SK-N-SH (cell line): ENCODE data around the gene BMP6. TPM values are rescaled to one million over a fixed set of nuclear protein-coding genes. Genes with fewer than 3 reads are reported as not detected.

ENCODE experiments used
- CTCF ChIA-PET: fragments of 300-600, 350-600 bp; formaldehyde crosslinking; extraction: SDS; loops from one replicate; lab custom pipeline; 2021; lab: Yijun Ruan, JAX
- POLR2A ChIA-PET: fragments of 350-600 bp; sonication (Branson Sonifier 250); formaldehyde crosslinking; extraction: SDS; loops from one replicate; lab custom pipeline; 2020; ENCODE audit warnings: antibody characterized with exemption, inconsistent platforms; lab: Yijun Ruan, JAX
- DNase-seq: peaks from one replicate; pipeline ENCODE4 v3.0.0; 2012
- H2AFZ ChIP-seq: fragments of 200-600 bp; sonication (generic); 2 replicates; pipeline ENCODE4 v1.8.1; 2016; ENCODE audit warnings: antibody characterized with exemption, mild to moderate bottlenecking, low read depth
- H3F3A ChIP-seq: fragments of 200-600 bp; sonication (generic); replicated peaks from 2 replicates; pipeline ENCODE3; 2016; ENCODE audit warnings: antibody characterized with exemption, mild to moderate bottlenecking; ENCODE audit not compliant: insufficient read depth
- H3K27ac ChIP-seq, 2 experiments: fragments of 200-500 bp in 1 of 2; fragments of 200-600 bp in 1 of 2; sonication (Bioruptor generic) in 1 of 2; sonication (generic), shearing (Covaris generic) in 1 of 2; 2 replicates each; pipeline versions ENCODE4 v1.5.1 to v1.6.1; 2014 to 2016; ENCODE audit warnings: low read depth in 2 of 2, inconsistent platforms in 1 of 2, low read length in 1 of 2, mild to moderate bottlenecking in 1 of 2, mixed read lengths in 1 of 2
- H3K27me3 ChIP-seq: fragments of 200-600 bp; sonication (generic), shearing (Covaris generic); 2 replicates; pipeline ENCODE4 v1.6.1; 2016; ENCODE audit warnings: mixed run types; ENCODE audit not compliant: insufficient read depth
- H3K36me3 ChIP-seq, 2 experiments: fragments of 200-500 bp in 1 of 2; fragments of 200-600 bp in 1 of 2; sonication (Bioruptor generic) in 1 of 2; sonication (generic) in 1 of 2; replicated peaks in 1 of 2; 2 replicates each; pipeline versions ENCODE3 to v1.5.1; 2014 to 2016; ENCODE audit warnings: low read length in 1 of 2, mild to moderate bottlenecking in 1 of 2; ENCODE audit not compliant: insufficient read depth in 2 of 2, control insufficient read depth in 1 of 2
- H3K4me1 ChIP-seq, 2 experiments: fragments of 200-500 bp in 1 of 2; fragments of 200-600 bp in 1 of 2; sonication (Bioruptor generic) in 1 of 2; sonication (generic), shearing (Covaris generic) in 1 of 2; 2 replicates each; pipeline versions ENCODE4 v1.5.1 to v1.6.1; 2014 to 2016; ENCODE audit warnings: low read depth in 1 of 2, low read length in 1 of 2, mixed run types in 1 of 2; ENCODE audit not compliant: insufficient read depth in 2 of 2, control insufficient read depth in 1 of 2
- H3K4me2 ChIP-seq: fragments of 200-600 bp; sonication (generic), shearing (Covaris generic); 2 replicates; pipeline ENCODE4 v1.6.1; 2017; ENCODE audit warnings: mixed run types
- H3K4me3 ChIP-seq, 2 experiments: fragments of 200-500 bp in 1 of 2; fragments of 200-600 bp in 1 of 2; sonication (Bioruptor generic) in 1 of 2; sonication (generic), shearing (Covaris generic) in 1 of 2; 2 replicates each; pipeline versions ENCODE4 v1.5.1 to v1.8.1; 2014 to 2016; ENCODE audit warnings: low read depth in 2 of 2, inconsistent platforms in 1 of 2, low read length in 1 of 2, mild to moderate bottlenecking in 1 of 2, mixed read lengths in 1 of 2, moderate library complexity in 1 of 2
- H3K79me2 ChIP-seq: fragments of 200-600 bp; sonication (generic); 2 replicates; pipeline ENCODE4 v1.8.1; 2017; ENCODE audit warnings: mild to moderate bottlenecking; ENCODE audit not compliant: insufficient read depth
- H3K9ac ChIP-seq: fragments of 200-600 bp; sonication (generic); 2 replicates; pipeline ENCODE4 v1.6.1; 2017; ENCODE audit warnings: mixed run types
- H3K9me2 ChIP-seq: fragments of 200-600 bp; sonication (generic); 2 replicates; pipeline ENCODE4 v1.6.1; 2017; ENCODE audit warnings: mixed run types
- H3K9me3 ChIP-seq: fragments of 200-600 bp; sonication (generic); 2 replicates; pipeline ENCODE4 v1.6.1; 2017; ENCODE audit warnings: mixed run types, mild to moderate bottlenecking, moderate library complexity
- H4K20me1 ChIP-seq: fragments of 200-600 bp; sonication (generic); 2 replicates; pipeline ENCODE4 v1.6.1; 2017; ENCODE audit warnings: mild to moderate bottlenecking, mixed run types; ENCODE audit not compliant: insufficient read depth
- ELF1 ChIP-seq: IDR thresholded peaks from 2 replicates; pipeline ENCODE4 v1.4.0; 2012
- EZH2phosphoT487 ChIP-seq: fragments of 200-600 bp; sonication (generic); IDR thresholded peaks from 2 replicates; pipeline ENCODE4 v1.6.1; 2017; ENCODE audit warnings: low read depth, mixed run types, mild to moderate bottlenecking, antibody characterized with exemption, moderate library complexity, borderline replicate concordance
- FOXJ3 ChIP-seq: sonication (generic); formaldehyde crosslinking; IDR thresholded peaks from 2 replicates; pipeline ENCODE4 v1.5.1; 2020; ENCODE audit warnings: mild to moderate bottlenecking, missing genetic modification reagents
- FOXM1 ChIP-seq: IDR thresholded peaks from 2 replicates; pipeline ENCODE4 v1.4.0; 2012; ENCODE audit warnings: low read depth, mild to moderate bottlenecking
- GATA2 ChIP-seq: sonication (generic); formaldehyde crosslinking; IDR thresholded peaks from 2 replicates; pipeline ENCODE4 v1.5.0; 2020; ENCODE audit warnings: mild to moderate bottlenecking, missing genetic modification reagents
- POLR2AphosphoS5 ChIP-seq: IDR thresholded peaks from 2 replicates; pipeline ENCODE4 v1.6.1; 2012; ENCODE audit warnings: low read depth, low read length
- RAD21 ChIP-seq: IDR thresholded peaks from 2 replicates; pipeline ENCODE4 v1.6.1; 2012; ENCODE audit warnings: mild to moderate bottlenecking, low read length
- RFX5 ChIP-seq: IDR thresholded peaks from 2 replicates; pipeline ENCODE4 v1.6.1; 2012; ENCODE audit warnings: mild to moderate bottlenecking, improper control_type of control experiment, low read length
- SMC3 ChIP-seq: IDR thresholded peaks from 2 replicates; pipeline ENCODE4 v1.6.1; 2012; ENCODE audit warnings: low read depth, low read length, improper control_type of control experiment
- TAF1 ChIP-seq: IDR thresholded peaks from 2 replicates; pipeline ENCODE4 v1.6.1; 2012; ENCODE audit warnings: low read depth, mild to moderate bottlenecking, low read length, moderate library complexity, borderline replicate concordance
- TCF12 ChIP-seq: IDR thresholded peaks from 2 replicates; pipeline ENCODE4 v1.4.0; 2012
- TEAD4 ChIP-seq: IDR thresholded peaks from 2 replicates; pipeline ENCODE4 v1.4.0; 2012; ENCODE audit warnings: mild to moderate bottlenecking, borderline replicate concordance; ENCODE audit not compliant: insufficient read depth
- YY1 ChIP-seq: IDR thresholded peaks from 2 replicates; pipeline ENCODE4 v1.4.0; 2012; ENCODE audit warnings: low read depth, mild to moderate bottlenecking
- WGBS: methylation state at CpG from one replicate; pipeline ENCODE4 v1.1.6; 2017; ENCODE audit warnings: low lambda C conversion rate; 5-methylcytosine and 5-hydroxymethylcytosine counted together
- polyA plus RNA-seq, 3 experiments: library from polyadenylated mRNA; depleted of rRNA; stranded (reverse); fragments of >200 nt; gene quantifications; 2 replicates each; pipeline ENCODE4 v1.2.3, GENCODE V29; 2012
- TF ChIP-seq, protein P1 (sequence below): IDR thresholded peaks from 2 replicates; pipeline ENCODE4 v1.4.0; 2012; ENCODE audit warnings: low read depth
- TF ChIP-seq, protein P2 (sequence below): fragments of 150-350 bp; IDR thresholded peaks from 2 replicates; pipeline ENCODE4 v1.6.1; 2017; ENCODE audit warnings: antibody characterized with exemption, low read length, low read depth, borderline replicate concordance
- TF ChIP-seq, protein P3 (sequence below): fragments of 200-600 bp; sonication (generic); IDR thresholded peaks from 2 replicates; pipeline ENCODE4 v1.6.1; 2017; ENCODE audit warnings: antibody characterized with exemption, mild to moderate bottlenecking, moderate library complexity
- TF ChIP-seq, protein P4 (sequence below): IDR thresholded peaks from 2 replicates; pipeline ENCODE4; 2012
- TF ChIP-seq, protein P5 (sequence below): IDR thresholded peaks from 2 replicates; pipeline ENCODE4 v1.6.1; 2012; ENCODE audit warnings: mild to moderate bottlenecking, low read depth, low read length, moderate library complexity

BMP6 gene
- polyA plus RNA-seq, 1 of the 3 experiments (the other 2 are of a cell fraction), result not detected

DNA sequence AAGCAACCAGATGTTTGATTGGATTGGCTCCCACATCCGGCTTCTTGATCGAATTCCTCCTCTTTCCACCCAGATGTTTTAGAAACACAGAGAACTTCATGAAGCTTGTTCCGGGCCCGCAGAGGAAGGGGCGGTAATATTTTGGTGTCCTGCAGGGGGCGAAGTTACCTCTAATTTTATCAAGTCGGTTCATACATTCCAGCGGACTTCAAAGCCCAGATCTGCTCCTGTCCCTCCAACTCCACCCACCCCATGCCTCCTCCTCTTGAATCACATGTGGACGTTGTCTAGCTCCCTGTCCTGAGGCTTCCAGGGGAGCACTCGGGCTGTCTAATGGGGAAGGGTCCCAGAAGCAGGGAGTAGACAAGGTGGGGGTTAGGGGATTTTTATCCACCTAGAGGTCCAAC, 2.9 kb upstream of the BMP6 start:
- Histone ChIP-seq H3K9me2 (no peaks in the 10 kb centered on the region), H3K79me2 (no peaks in the 10 kb centered on the region), H3K9me3 (no peaks in the 10 kb centered on the region), H3K27me3 (peaks cover 39% of the 10 kb centered on the region), H2AFZ (no peak overlapping the region), H3K4me3 (peak overlapping the region in 1 of 2 experiments; percentile 4; a peak in 1 of 4 replicates), H3K4me1 (peaks cover 3 to 7% of the 10 kb centered on the region in 2 experiments; a peak in 1 of 4 replicates), H3K4me2 (no peak overlapping the region), H4K20me1 (no peaks in the 10 kb centered on the region), H3F3A (no peaks in the 10 kb centered on the region), H3K36me3 (no peaks in the 10 kb centered on the region), H3K27ac (no peak overlapping the region), H3K9ac (no peak overlapping the region)
- peak; percentile 50 for DNase-seq
- 2% methylated on average over 10 of the region's 10 CpGs for WGBS
- ChIA-PET CTCF (interaction anchor here (0.7 to 3.2 kb wide), 24 partner anchors 9 to 463 kb away, joined by 3 to 18 read pairs (median 4); partner anchors contain the start of gene BLOC1S5), POLR2A (no interaction called here)
- peak; percentile 34 for TF ChIP-seq SMC3
- TF ChIP-seq, protein P1, sequence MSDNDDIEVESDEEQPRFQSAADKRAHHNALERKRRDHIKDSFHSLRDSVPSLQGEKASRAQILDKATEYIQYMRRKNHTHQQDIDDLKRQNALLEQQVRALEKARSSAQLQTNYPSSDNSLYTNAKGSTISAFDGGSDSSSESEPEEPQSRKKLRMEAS, result no peak
- TF ChIP-seq, protein P2, sequence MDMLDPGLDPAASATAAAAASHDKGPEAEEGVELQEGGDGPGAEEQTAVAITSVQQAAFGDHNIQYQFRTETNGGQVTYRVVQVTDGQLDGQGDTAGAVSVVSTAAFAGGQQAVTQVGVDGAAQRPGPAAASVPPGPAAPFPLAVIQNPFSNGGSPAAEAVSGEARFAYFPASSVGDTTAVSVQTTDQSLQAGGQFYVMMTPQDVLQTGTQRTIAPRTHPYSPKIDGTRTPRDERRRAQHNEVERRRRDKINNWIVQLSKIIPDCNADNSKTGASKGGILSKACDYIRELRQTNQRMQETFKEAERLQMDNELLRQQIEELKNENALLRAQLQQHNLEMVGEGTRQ, result no peak
- TF ChIP-seq, protein P3, sequence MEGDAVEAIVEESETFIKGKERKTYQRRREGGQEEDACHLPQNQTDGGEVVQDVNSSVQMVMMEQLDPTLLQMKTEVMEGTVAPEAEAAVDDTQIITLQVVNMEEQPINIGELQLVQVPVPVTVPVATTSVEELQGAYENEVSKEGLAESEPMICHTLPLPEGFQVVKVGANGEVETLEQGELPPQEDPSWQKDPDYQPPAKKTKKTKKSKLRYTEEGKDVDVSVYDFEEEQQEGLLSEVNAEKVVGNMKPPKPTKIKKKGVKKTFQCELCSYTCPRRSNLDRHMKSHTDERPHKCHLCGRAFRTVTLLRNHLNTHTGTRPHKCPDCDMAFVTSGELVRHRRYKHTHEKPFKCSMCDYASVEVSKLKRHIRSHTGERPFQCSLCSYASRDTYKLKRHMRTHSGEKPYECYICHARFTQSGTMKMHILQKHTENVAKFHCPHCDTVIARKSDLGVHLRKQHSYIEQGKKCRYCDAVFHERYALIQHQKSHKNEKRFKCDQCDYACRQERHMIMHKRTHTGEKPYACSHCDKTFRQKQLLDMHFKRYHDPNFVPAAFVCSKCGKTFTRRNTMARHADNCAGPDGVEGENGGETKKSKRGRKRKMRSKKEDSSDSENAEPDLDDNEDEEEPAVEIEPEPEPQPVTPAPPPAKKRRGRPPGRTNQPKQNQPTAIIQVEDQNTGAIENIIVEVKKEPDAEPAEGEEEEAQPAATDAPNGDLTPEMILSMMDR, result peak; percentile 69
- no peak for TF ChIP-seq TCF12
- TF ChIP-seq EZH2phosphoT487, result no peak
- TF ChIP-seq, protein P4, sequence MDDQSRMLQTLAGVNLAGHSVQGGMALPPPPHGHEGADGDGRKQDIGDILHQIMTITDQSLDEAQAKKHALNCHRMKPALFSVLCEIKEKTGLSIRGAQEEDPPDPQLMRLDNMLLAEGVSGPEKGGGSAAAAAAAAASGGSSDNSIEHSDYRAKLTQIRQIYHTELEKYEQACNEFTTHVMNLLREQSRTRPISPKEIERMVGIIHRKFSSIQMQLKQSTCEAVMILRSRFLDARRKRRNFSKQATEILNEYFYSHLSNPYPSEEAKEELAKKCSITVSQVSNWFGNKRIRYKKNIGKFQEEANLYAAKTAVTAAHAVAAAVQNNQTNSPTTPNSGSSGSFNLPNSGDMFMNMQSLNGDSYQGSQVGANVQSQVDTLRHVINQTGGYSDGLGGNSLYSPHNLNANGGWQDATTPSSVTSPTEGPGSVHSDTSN, result no peak
- no peak for TF ChIP-seq FOXJ3 (CRISPR knock-in tag)
- peak; percentile 51 for TF ChIP-seq RAD21
- TF ChIP-seq POLR2AphosphoS5, result no peak
- TF ChIP-seq GATA2 (CRISPR knock-in tag), result no peak
- no peak for TF ChIP-seq FOXM1
- no peak for TF ChIP-seq YY1
- no peak for TF ChIP-seq ELF1
- no peak for TF ChIP-seq TEAD4
- no peak for TF ChIP-seq TAF1
- no peak for TF ChIP-seq RFX5
- TF ChIP-seq, protein P5, sequence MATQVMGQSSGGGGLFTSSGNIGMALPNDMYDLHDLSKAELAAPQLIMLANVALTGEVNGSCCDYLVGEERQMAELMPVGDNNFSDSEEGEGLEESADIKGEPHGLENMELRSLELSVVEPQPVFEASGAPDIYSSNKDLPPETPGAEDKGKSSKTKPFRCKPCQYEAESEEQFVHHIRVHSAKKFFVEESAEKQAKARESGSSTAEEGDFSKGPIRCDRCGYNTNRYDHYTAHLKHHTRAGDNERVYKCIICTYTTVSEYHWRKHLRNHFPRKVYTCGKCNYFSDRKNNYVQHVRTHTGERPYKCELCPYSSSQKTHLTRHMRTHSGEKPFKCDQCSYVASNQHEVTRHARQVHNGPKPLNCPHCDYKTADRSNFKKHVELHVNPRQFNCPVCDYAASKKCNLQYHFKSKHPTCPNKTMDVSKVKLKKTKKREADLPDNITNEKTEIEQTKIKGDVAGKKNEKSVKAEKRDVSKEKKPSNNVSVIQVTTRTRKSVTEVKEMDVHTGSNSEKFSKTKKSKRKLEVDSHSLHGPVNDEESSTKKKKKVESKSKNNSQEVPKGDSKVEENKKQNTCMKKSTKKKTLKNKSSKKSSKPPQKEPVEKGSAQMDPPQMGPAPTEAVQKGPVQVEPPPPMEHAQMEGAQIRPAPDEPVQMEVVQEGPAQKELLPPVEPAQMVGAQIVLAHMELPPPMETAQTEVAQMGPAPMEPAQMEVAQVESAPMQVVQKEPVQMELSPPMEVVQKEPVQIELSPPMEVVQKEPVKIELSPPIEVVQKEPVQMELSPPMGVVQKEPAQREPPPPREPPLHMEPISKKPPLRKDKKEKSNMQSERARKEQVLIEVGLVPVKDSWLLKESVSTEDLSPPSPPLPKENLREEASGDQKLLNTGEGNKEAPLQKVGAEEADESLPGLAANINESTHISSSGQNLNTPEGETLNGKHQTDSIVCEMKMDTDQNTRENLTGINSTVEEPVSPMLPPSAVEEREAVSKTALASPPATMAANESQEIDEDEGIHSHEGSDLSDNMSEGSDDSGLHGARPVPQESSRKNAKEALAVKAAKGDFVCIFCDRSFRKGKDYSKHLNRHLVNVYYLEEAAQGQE, result no peak
